NCI-H128 (cell line): ENCODE results near the gene ACSM2A.
"Not testable (repeated sequence)": the region's sequence is repeated elsewhere in the genome, so short reads cannot be mapped to it uniquely, and the experiment has no call there.

Source experiments
- DNase-seq: peaks from one replicate; lab custom pipeline; 2025; ENCODE audit not compliant: unreplicated experiment; lab: John Stamatoyannopoulos, UW

ACSM2A gene, protein sequence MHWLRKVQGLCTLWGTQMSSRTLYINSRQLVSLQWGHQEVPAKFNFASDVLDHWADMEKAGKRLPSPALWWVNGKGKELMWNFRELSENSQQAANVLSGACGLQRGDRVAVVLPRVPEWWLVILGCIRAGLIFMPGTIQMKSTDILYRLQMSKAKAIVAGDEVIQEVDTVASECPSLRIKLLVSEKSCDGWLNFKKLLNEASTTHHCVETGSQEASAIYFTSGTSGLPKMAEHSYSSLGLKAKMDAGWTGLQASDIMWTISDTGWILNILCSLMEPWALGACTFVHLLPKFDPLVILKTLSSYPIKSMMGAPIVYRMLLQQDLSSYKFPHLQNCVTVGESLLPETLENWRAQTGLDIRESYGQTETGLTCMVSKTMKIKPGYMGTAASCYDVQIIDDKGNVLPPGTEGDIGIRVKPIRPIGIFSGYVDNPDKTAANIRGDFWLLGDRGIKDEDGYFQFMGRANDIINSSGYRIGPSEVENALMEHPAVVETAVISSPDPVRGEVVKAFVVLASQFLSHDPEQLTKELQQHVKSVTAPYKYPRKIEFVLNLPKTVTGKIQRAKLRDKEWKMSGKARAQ

DNA sequence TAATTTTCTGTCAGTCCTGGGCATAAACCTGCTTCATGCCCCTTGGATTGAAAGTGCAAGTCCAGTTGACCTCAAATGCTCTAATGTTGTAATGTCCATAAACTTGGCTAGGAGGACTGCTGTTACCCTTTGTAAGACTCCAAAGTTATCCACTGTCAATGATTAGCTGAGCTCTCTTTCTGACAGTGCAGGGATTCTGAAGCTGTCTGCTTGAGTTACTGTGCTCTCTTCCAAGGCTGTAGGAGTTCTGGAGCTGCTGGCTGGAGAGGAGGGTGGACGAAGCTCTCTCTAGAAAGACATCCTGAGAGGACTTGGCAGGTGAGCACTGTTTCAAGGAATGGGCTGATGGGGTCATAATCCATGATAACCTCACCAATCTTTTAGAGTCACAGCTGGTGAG, at the start of gene ACSM2A:
TSS of gene ACSM2A (plus strand) at position 158 of the 400 bp plus-strand sequence. CDS start 8,594 bp downstream, outside the sequence.
- not testable (repeated sequence) for DNase-seq

DNA sequence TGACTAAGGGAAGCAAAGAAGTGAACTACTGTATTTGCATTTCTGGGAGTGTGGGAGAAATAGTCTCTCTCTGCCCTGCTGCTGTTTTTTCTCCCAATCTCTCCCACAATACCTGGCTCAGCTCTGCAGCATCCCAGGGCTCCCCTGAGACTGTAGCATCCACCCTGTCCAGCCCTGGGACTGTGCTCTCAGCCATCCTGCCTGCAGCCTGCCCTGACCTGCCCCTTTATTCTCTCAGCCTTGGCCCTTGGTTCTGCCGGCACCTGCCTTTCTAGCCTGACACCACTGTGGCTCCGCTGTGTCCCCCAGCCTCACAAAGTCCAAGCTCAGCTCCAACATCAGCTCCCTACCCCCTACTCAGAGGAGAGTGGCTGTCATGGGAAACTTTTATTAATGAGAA, 48.7 kb upstream of the ACSM2A start:
- no peak for DNase-seq

DNA sequence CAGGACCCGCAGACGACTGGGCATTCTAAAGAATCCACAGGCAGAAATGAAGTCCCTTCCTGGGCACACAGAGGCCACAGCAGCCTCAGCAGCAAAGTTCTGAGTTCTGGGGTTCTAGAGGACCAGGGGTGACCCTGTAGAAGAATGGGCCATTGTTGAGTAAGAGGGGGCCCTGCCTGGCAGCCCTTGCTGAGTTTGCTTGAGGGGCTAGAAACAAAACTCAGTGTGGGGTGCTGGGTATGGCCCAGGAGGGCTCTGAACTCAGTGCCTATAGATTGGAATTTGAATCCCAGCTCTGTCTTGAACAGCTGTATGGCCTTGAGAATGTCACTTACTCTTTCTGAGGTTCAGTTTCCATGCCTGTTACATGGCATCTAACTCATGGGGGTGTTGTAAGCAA, 46.7 kb upstream of the ACSM2A start, which contains the start of gene PDILT:
TSS of gene PDILT (minus strand) at position 101 of the 400 bp plus-strand sequence. CDS start 5,437 bp downstream, outside the sequence.
- DNase-seq, result no peak

DNA sequence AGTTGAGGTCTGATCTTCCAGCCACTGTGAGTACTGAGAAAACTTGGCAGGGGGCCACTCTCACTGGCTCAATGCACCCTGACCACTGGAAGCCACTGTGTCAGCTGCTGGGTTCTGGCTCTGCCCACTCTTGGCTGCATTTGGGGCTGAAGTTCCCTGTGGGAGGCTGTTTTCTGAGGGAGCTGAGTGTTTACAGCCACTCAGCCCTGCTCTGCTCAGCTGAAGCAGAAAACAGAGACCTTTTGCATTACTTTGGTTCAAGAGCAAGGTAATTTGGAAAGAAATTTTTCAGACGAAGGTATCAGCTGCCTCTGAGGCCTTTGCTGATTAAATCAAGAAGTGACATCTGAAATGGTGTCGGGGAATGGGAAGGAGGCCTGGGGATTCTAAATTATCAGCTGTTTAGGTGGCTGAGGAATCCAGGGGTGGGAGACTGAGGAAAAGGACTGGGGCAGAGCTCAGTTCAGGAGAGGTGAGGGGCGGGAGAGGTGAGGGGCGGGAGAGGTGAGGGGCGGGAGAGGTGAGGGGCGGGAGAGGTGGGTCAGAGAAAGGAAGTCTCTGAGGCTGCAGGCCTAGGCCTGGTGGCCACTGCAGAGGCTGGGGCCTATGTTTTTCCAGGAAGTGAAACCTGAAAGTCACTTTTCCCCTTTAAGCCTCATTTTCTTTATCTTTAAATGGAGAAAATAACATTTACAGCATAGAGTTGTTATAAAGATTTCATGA, 41.8 kb upstream of the ACSM2A start, which contains the start of gene ACSM5:
TSS of gene ACSM5 (plus strand) at position 137 of the 723 bp plus-strand sequence. CDS start 1,951 bp downstream, outside the sequence.
- DNase-seq, result no peak

DNA sequence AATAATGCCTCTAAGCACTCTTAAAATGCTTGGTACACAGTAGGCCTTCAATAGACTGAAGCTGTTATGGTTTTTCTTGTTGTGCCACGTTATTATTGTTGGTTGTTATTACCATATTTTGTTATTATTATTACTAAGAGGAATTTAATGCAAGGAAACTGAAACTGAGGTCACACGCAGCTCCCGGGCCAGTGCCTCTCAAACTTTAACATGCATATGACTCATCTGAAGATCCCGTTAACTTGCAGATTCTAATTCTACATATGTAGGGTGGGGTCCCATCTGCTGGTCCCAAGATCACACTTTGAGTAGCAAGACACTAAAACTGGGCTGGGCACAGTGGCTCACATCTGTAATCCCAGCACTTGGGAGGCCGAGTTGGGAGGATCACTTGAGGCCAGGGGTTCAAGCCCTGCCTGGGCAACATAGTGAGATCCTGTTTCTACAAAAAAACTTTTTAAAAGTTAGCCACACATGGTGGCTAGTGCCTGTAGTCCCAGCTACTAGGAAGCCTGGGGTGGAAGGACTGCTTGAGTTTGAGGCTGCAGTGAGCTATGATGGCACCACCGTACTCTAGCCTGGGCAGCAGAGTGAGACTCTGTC, 41.1 kb upstream of the ACSM2A start:
- DNase-seq, result no peak

DNA sequence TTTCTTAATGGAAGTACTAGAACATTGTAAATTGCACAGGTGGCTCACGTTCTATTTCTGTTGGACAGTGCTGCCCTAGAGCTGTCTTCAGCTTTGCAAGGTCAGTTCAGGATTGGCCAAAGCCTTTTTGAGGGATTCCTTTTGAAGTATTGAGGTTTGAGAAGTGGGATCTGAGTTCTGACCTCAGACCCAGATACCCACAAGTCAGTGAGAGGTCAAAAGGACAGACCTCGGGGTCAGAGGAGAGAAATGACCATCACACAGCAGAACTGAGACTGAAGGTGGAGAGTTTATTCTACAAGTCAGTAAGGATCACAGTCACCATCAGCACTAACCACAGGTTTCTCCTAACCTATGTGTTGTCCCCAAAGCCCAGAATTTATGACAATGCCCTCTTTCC, 40.3 kb upstream of the ACSM2A start:
- no peak for DNase-seq

DNA sequence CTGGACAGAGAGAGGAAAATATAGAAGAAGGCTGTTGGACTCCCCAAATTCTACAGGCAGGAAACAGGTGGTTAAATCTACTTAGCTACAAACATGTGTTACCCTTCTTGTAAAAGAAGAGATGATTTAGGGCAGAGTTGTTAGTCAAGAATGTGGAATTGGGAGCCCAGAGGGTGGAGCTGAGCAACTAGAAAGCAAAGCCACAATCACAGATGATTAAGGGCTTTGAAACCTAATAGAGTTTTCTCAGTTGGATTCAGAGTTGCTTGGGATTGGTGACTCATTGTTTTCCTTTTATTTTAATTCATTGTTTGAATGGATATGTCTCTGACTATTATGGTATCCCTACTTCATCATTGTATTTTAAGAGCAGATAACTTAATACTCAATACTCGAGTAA, 35.8 kb upstream of the ACSM2A start:
- DNase-seq, result no peak

DNA sequence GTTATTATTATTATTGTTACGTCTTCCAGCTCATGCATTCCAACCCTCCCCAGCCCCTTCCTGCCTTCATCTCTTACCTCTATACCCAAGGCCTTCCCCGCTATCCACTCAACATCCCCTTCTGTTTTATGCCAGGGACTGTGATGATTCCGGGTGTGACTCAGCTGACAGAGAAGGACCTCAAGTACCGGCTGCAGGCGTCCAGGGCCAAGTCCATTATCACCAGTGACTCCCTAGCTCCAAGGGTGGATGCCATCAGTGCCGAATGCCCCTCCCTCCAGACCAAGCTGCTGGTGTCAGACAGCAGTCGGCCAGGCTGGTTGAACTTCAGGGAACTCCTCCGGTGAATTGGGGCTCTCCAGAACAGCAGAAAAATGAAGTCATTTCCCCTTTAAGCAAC, 32.2 kb upstream of the ACSM2A start:
- DNase-seq, result not testable (repeated sequence)

DNA sequence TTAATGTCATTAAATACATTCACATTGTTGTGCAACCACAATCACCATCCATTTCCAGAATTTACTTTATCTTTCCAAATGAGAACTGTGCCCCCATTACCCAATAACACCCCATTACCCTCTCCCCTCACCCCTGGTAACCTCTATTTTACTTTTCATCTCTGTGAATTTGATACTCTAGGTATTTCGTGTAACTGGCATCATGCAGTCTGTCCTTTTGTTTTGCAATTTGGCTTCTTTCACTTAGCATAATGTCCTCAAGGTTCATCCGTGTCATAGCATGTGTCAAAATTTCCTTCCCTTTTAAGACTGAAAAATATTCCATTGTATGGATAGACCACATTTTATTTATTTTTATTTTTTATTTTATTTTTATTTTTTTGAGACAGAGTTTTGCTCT, 29.6 kb upstream of the ACSM2A start:
- not testable (repeated sequence) for DNase-seq

DNA sequence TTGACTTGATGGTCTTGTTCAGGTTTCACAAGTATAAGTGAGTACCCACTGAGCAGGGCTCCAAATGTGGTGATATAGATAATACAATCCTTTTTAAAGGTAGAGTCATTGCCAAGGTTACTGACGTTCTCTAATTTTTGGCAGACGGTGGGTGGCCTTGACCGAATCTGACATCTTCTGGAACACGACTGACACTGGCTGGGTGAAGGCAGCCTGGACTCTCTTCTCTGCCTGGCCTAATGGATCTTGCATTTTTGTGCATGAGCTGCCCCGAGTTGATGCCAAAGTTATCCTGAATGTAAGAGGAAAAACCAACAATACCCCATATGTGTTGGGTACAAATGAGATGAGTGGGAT, 27.6 kb upstream of the ACSM2A start:
- not testable (repeated sequence) for DNase-seq

DNA sequence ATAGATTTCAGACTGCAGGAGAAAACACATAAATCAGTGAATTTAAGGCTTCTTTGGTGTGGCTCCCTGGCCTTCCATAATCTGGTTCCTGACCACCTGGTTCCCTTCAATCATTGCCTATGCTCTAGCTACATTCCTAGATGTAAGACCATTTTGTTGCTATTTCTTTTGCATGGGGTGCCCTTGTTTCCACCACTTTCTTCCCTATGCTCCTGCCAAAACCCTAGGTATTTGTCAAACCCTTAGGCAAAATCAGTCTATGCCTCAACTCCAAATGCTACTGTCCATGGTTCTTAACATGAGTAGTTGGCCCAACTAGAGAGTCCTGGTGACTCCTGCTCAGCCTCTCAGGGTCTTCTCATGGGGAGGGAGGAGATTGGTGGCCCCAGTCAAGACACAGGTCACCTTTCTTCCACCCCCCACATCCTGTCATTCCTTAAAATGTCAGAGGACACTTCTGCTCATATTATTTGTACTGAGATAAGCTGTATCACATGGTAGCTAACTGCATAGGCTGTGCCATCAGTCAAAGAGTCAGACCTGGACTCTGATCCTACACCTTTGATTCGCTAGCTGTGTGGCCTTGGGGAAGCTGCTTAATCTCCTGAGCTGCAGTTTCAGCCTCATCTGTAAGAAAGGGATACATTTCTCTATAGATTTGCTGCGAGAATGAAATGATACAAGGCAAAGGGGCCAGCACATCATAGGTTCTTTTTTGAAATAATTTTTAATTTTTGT, 27.0 kb upstream of the ACSM2A start:
- DNase-seq, result no peak

DNA sequence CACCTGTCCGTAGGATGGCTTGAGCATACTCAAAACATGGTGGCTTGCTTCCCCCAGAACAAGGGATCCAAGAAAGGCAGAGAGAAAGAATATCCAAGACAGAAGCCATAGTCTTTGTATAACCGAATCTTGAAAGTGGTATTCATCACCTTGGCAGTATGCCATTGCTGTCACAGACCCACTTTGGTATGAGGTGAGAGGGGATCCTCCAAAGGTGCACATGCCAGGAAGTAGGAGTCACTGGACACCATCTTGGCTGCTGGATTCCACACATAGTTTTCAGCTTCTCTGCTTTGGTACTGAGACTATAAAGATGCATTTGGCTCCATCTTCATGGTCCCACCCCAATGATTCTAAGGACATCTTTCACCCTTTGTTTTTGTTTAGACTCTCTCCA, 23.9 kb upstream of the ACSM2A start:
- not testable (repeated sequence) for DNase-seq

DNA sequence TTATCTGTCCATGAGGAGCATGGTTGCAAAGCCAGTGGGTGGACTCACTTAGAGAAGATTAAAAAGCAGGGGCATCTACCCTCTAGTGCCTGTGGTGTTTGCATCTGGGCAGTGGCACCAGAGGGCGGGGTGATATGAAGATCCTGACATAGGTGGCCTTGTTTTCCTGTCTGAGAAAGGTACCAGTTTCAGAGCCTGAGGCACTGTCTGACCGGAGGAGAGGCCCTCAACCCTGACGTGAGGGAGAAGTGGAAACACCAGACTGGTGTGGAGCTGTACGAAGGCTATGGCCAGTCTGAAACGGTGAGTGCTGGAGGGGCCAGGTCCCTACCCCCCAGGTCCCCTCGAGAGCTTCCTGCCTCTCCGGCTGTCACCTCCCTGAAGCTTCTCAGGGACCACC, 21.8 kb upstream of the ACSM2A start:
- DNase-seq, result not testable (repeated sequence)

DNA sequence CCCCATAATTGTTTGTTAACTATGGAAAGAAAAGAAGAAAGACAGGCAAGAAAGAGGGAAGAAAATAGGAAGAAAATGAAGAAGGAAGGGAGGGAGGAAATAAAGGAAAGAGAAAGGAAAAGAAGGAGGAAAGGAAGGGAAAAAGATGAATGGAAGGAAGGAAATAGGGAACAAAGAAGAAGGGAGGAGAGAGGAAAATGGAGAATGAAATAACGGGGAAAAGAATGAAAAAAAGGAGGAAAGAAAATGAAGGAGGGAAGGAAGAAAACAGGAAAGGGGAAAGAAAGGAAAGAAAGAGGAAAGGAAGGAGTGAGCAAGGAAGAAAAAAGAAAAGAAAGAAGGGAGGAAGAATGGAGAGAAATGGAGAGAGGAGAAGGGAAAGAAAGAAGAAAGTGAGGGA, 20.8 kb upstream of the ACSM2A start:
- not testable (repeated sequence) for DNase-seq

DNA sequence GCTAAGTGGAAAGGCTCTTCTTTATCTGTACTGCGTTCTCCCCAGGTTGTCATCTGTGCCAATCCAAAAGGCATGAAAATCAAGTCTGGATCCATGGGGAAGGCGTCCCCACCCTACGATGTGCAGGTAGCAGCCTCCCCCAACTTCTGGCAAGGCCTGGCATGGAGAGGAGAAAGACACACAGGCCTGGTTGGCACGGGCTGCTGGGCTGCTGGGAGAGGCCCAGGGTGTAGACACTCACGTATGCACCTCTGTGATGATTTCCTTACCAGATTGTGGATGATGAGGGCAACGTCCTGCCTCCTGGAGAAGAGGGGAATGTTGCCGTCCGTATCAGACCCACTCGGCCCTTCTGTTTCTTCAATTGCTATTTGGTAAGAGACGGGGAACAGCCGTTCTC, 20.4 kb upstream of the ACSM2A start:
- no peak for DNase-seq

DNA sequence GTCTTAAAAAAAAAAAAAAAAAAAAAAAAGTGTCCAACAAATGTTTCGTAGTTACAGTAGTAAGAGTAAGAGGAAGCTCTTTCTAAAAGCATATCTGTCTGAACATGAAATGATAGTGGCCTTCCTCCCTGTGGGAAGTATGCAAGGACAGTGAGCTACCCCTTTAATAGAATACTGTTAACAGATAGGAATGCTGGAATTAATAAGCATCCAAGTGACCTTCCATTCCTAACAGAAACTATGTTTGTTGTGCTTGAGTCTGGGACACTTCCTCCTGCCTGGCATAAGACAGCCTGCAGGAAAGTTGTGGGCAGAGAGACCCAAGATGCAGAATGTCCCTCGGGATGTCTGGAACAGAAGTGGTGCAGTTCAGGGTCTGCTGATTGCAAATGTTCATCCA, 12.4 kb upstream of the ACSM2A start:
- DNase-seq, result not testable (repeated sequence)

DNA sequence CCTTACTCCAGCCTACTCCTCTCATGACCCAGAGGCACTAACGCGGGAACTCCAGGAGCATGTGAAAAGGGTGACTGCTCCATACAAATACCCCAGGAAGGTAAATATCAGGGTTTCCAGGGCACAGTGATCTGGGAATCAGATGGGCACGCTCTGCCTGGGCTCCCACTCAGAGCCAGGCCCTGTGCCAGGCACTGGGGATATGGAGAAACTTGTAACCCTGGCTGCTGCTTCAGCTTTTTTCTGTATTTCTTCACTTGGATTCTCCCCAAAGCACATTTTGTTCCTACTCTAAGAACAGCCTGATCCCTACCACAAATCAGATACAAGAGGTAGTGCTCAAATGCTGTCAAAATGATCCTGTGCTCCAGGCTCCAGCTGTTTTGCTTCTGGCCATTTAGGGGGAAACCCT, 11.5 kb upstream of the ACSM2A start:
- not testable (repeated sequence) for DNase-seq

DNA sequence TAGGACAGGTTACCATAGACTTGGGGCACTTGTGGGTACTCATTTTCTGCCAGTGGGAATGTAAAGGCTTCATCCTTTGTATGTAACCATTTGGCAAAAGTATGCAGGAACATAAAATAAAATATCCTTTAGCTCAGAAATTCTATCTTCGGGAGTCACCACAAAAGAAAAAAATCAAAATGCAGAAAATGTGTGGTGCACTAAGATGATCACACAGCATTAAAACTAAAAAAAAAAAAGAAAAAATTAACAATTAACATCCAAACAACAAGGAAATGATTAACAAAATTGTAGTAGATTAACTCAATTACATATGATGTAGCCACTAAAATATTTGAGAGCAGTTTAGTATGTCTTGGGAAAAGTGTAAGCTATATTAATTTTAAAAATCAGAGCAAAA, 10.6 kb upstream of the ACSM2A start:
- DNase-seq, result not testable (repeated sequence)

DNA sequence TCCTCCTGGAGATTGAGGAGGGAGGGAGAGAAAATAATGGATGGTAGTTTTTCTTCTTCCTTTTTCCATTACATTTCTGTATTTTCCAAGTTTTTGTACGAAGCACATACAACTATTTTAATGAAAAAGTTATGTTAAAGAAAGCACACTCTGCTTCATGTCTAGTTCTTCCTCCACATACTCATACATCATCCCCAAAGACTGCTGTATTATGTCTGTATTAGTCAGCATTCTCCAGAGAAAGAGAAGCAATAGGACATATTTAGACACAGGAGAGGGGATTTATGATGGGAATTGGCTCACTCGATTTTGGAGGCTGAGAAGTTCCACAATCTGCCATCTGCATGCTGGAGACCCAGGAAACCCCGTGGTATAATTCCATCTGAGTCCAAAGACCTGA, 10.1 kb upstream of the ACSM2A start:
- no peak for DNase-seq

DNA sequence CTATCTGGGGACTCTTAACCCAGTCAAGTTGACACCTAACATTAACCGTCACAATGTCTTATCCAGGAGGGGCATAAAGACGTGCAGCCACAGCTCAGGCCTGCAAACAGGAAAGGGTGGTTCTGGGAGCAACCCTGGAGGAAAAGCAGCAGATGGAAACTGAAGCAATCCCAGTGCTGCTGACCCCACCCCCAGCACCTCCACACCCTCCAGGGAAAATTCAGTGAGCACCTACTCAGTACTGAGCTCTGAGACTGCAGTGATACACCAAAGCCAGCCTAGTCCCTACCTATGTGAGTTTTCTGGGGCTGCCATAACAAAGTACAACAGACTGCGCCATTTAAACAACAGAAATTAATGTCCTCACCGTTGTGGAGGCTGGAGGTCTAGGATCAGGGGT, 9.5 kb upstream of the ACSM2A start:
- not testable (repeated sequence) for DNase-seq
